Measurements from ENCODE around the gene LIPG. TPM values are rescaled to one million over a fixed set of nuclear protein-coding genes. Genes with fewer than 3 reads are reported as not detected.

The LIPG gene
- total RNA-seq, 1 experiment from 2014 or later, result 6.1 TPM

DNA sequence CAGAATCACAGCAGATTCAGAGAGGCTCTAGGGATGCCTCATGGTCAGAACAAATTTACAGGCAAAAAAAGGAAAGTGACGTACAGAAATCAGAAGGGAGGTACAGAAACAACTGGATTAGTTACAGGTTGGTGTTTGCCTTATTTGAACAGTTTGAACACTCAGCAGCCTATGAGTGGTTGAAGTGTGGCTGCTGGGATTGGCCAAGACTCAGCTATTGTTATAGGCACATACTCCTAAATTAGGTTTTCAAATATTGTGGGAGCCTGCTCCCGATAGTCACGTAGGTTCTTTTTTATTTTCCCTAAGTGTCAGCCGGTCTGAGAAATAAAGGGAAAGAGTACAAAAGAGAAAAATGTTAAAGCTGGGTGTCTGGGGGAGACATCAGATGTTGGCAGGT lies 8.9 kb upstream of the LIPG start:
- no peak overlapping the region for H3K18ac ChIP-seq (ENCODE audit: insufficient read length, low read depth, low read length)
- H3K36me3 Mint-ChIP-seq (ENCODE audit: insufficient read depth in 1 of 3, low read depth in 3 of 3), result peaks cover 10 to 30% (median 11%) of the 10 kb centered on the region in 3 experiments
- no peaks in the 10 kb centered on the region for H3K79me1 ChIP-seq (ENCODE audit: insufficient read depth, low read depth, low read length, poor library complexity, severe bottlenecking)
- H3K56ac ChIP-seq (ENCODE audit: insufficient read length, low read depth, low read length), result no peak overlapping the region
- H3T11ph ChIP-seq (ENCODE audit: low read length), result no peak overlapping the region
- H3K27ac Mint-ChIP-seq, result peak overlapping the region in 1 of 3 experiments; percentile 49; a peak in 2 of 7 replicates
- H3K27ac ChIP-seq (ENCODE audit: insufficient read length, low read depth, low read length), result no peak overlapping the region
- H4K20me1 ChIP-seq (ENCODE audit: control insufficient read depth, insufficient read depth, insufficient read length), result no peaks in the 10 kb centered on the region
- no peak overlapping the region for H2AK5ac ChIP-seq (ENCODE audit: insufficient read length, low read length)
- H2BK120ac ChIP-seq (ENCODE audit: low read depth, low read length, poor library complexity, severe bottlenecking), result no peak overlapping the region
- no peak overlapping the region for H2BK12ac ChIP-seq (ENCODE audit: insufficient read length, low read depth, low read length)
- H3K23me2 ChIP-seq (ENCODE audit: insufficient read length, low read depth, low read length, poor library complexity, severe bottlenecking), result no peaks in the 10 kb centered on the region
- peaks cover 26 to 38% of the 10 kb centered on the region in 2 experiments for H3K9me3 Mint-ChIP-seq
- no peak overlapping the region for H3K23ac ChIP-seq (ENCODE audit: insufficient read length, low read depth, low read length)
- no peaks in the 10 kb centered on the region for H3K9me3 ChIP-seq (ENCODE audit: control insufficient read depth, low read depth, low read length)
- H4K8ac ChIP-seq (replicated peaks; ENCODE audit: insufficient read length, low read depth, low read length), result no peak overlapping the region
- peaks cover 12 to 13% of the 10 kb centered on the region in 2 experiments for H3K4me1 Mint-ChIP-seq
- no peak overlapping the region for H2BK5ac ChIP-seq (ENCODE audit: insufficient read length, low read length)
- H3K9ac ChIP-seq (ENCODE audit: extremely low read depth, insufficient read length, low read length), result no peak overlapping the region
- H4K91ac ChIP-seq (ENCODE audit: insufficient read length, low read depth, low read length), result no peak overlapping the region
- no peaks in the 10 kb centered on the region for H3K27me3 Mint-ChIP-seq (ENCODE audit: low read depth)
- H3K4me3 Mint-ChIP-seq, result no peak overlapping the region
- TF ChIP-seq, protein P1, sequence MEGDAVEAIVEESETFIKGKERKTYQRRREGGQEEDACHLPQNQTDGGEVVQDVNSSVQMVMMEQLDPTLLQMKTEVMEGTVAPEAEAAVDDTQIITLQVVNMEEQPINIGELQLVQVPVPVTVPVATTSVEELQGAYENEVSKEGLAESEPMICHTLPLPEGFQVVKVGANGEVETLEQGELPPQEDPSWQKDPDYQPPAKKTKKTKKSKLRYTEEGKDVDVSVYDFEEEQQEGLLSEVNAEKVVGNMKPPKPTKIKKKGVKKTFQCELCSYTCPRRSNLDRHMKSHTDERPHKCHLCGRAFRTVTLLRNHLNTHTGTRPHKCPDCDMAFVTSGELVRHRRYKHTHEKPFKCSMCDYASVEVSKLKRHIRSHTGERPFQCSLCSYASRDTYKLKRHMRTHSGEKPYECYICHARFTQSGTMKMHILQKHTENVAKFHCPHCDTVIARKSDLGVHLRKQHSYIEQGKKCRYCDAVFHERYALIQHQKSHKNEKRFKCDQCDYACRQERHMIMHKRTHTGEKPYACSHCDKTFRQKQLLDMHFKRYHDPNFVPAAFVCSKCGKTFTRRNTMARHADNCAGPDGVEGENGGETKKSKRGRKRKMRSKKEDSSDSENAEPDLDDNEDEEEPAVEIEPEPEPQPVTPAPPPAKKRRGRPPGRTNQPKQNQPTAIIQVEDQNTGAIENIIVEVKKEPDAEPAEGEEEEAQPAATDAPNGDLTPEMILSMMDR (conservative IDR thresholded peaks at IDR 0.05), result no peak
- H3K79me2 ChIP-seq (ENCODE audit: insufficient read depth, low read length), result no peaks in the 10 kb centered on the region
- no peak overlapping the region for H2BK15ac ChIP-seq (ENCODE audit: low read depth, low read length)
- H3K14ac ChIP-seq (ENCODE audit: insufficient read depth, low read length), result no peak overlapping the region
- no peak overlapping the region for H3K4me2 ChIP-seq (ENCODE audit: insufficient read depth, insufficient read length, low read length)
- no peak overlapping the region for H2BK20ac ChIP-seq (ENCODE audit: low read depth, low read length, poor library complexity, severe bottlenecking)
- WGBS (ENCODE audit: extremely low coverage, insufficient read length, low lambda C conversion rate), result no CpG with 5 or more reads among the region's 4 CpGs
- no peak overlapping the region for H3K4ac ChIP-seq (ENCODE audit: low read depth, low read length)
- DNase-seq, result no peak
- H3K4me1 ChIP-seq (ENCODE audit: insufficient read depth, low read length), result no peaks in the 10 kb centered on the region
- no peaks in the 10 kb centered on the region for H3K27me3 ChIP-seq (ENCODE audit: insufficient read depth, low read length)
- H4K5ac ChIP-seq (ENCODE audit: insufficient read length, low read depth, low read length), result no peak overlapping the region
- no peak overlapping the region for H2AFZ ChIP-seq (ENCODE audit: low read length)
